HG02973 (cell line): ENCODE data around the gene TLX3.

Experiments used
- ATAC-seq: cut with Tn5 transposase; IDR thresholded peaks from one replicate; pipeline ENCODE4 v1.9.1; 2021; ENCODE audit warnings: moderate library complexity; ENCODE audit not compliant: unreplicated experiment

Gene TLX3

GRCh38 chr5:171300358-171300757, 8.7 kb upstream of the TLX3 start:
- ATAC-seq: no peak

DNA sequence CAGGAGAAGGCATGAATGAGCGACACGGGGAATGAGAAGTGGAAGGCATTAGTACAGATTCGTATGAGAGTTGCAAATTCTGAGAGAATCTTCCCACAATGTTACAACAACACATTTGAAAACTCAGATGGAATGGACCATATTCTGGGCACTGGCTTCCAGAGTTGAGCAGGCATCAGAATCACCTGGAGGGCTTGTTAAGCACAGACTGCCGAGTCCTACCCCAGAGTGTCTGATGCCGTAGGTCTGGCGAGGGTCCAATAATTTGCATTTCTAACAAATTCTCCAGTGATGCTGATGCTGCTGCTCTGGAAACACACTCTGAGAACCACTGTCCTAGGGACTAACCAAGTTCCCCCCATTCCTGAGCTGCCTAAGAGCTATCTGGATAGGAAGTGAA, 2.9 kb upstream of the TLX3 start:
- ATAC-seq: no peak

GRCh38 chr5:171306781-171307591, 2.1 kb upstream of the TLX3 start:
- no peak for ATAC-seq

GRCh38 chr5:171307789-171308452, 1.1 kb upstream of the TLX3 start:
- ATAC-seq: no peak

- no peak for ATAC-seq
Measured at GRCh38 chr5:171309276-171310211, 496 bp downstream of the TLX3 start.

DNA sequence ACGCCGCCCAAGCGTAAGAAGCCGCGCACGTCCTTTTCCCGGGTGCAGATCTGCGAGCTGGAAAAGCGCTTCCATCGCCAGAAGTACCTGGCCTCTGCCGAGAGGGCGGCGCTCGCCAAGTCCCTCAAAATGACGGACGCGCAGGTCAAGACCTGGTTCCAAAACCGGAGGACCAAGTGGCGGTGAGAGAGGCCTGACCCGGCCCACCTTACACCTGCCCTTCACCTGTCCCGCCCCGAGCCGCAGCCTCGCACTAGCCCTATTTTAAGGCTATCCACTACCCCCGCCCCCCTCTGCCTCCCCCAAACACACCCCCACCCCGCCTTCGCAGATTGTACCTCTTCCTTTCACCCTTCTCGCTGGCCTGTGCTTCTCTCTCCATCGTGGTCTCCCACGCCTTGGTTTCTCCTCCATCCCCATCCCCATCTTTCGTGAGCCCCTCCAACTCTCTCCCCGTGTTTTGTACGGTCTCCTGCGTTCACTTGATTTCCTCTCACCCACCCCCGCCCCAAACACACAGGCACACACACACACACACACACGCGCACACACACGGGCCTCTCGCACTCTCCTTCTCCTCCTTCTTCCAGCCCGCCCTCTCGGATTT, 1.3 kb downstream of the TLX3 start:
- no peak for ATAC-seq

DNA sequence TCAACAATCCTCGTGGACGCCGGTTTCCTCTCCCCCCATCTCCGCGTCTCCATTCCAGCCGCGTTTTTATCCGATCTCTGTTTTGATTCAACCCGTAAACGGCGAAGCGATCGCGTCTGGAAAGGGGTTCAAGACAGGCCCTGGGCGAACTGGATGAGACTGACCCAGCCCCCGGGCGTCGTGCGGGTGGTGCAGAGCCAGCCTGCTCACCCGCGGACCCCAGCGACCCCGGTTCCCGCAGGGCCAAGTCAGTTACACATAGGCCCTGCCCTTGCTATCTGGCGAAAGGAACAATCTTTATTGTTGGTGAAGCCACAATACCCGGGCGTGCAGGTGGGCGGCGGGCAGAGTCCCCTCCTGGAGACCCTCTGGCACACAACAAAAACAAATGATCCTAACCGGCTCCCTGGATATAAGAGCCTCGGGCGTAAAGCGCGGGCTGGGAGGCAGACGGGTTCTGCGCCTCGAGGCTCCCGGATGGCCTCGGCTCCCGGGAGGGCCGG, 1.8 kb downstream of the TLX3 start:
- no peak for ATAC-seq

DNA sequence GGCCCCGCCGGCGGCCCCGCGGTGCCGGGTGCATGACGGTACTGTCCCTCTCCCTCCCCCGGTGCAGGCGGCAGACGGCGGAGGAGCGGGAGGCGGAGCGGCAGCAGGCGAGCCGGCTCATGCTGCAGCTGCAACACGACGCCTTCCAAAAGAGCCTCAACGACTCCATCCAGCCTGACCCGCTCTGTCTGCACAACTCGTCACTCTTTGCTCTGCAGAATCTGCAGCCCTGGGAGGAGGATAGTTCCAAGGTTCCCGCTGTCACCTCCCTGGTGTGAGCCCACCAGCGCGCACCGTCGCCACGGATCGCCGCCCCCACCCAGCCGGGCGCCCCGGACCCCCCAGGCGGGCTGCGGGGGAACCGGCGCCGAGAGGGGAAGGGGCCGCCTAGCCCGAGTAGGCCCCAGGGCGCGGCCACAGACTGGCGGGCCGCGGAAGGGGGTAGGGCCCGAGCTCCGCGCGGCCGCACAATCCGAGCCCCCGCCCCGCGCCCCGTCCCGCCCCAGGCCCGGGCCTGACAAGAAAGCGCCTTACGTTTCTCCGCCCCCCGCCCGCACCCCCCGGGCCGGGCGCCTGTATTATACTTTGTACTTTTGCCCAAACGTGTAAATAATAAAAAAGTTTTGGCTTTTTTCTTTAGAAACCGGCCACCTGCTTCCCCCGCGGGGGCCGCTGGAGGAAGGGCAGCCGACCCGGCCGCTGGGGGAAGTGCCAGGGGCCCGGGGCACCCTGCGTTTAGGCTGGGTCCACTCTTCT, 2.5 kb downstream of the TLX3 start:
- no peak for ATAC-seq

- no peak for ATAC-seq
Measured at GRCh38 chr5:171312129-171312974, 3.3 kb downstream of the TLX3 start.

DNA sequence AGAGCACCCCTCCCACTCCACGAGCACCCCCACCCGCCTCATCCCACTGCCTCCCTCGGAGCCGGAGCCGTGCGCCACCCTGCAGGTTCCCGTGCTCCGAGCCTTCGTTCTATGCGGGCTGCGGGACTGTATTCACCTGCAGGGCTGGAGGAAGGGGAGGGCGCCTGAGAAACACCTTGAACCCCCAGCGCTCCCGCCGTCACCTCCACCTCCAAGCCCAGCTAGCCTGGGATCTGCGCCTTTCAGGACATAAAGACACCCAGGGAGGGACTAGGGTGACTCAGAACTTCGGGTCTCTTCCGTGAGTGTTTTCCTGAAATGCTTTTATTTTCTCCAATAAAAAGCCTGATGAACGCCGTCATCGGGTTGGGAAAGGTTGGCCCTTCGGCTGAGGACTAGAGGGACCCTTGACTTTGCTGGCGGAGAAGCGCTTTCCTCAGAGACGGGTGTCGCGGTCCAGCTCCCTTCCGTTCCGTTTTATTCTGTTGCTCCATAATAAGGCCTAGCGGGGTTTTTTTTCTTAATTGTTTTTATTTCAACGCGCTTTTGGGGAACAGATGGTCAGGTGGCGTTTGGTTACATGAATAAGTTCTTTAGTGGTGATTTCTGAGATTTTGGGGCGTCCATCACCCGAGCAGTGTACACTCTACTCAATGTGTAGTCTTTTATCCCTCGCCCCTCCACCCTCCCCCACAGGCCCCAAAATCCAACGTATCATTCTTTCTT, 4.6 kb downstream of the TLX3 start:
- no peak for ATAC-seq

- ATAC-seq: no peak
Measured at GRCh38 chr5:171314728-171315385, 5.8 kb downstream of the TLX3 start.

DNA sequence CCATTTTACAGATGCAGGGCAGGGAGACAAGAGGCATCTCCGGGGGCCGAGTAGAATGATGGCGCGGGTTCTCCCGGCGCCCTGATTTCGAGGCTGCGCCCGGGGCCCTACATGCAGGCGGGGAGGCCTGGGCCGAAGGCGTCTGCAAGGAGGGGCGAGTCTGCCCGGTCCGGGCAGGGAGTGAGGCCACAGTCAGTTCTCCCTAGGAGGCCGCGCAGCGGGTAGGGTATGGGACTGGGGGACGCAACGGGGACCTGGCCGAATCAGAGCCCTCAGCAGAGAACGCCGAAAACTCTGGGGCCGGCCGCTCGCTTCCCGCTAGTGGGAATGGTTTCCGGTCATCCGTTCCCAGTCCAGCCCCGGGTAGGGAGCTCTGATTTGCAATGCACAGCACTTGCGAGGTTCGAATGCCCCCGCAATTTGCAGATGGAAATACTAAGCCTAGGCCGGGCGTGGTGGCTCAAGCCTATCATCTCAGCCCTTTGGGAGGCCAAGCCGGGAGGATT, 6.4 kb downstream of the TLX3 start:
- ATAC-seq: no peak

- no peak for ATAC-seq
Measured at GRCh38 chr5:171315925-171316257, 6.8 kb downstream of the TLX3 start.

DNA sequence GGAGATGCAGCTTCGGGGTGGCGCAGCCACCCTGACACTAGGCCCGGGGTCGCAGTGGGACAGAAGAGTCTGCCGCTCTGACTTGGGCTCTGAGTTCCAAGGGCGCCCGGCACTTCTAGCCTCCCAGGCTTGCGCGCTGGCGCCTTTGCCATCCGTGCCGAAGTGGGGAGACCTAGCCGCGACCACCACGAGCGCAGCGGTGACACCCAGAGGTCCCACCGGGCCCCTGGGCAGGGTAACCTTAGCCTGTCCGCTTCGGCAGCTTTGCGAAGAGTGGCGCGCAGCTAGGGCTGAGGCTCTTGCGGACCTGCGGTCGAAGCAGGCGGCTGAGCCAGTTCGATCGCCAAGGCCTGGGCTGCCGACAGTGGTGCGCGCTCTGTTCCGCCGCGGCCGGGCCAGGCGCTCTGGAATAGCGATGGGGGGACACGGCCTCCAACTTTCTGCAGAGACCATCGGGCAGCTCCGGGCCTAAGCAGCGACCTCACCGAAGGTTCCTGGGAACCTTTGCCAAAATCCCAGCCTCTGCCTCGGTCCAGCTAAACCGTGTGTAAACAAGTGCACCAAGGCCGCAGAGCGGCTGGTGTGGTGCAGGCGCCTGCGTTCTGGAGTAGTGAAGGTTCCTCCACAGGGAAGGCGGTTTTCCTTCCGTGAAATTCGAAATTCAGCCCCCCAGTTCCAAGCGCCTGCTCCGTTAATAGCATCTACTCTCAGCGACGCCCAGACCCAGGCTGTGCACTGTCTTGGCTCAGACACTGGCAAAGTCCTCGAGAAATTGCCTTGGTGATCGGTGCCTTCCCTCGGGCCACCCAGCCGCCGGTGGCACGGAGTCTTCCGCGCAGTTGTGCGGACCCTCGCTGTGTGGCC, 7.4 kb downstream of the TLX3 start:
- no peak for ATAC-seq

DNA sequence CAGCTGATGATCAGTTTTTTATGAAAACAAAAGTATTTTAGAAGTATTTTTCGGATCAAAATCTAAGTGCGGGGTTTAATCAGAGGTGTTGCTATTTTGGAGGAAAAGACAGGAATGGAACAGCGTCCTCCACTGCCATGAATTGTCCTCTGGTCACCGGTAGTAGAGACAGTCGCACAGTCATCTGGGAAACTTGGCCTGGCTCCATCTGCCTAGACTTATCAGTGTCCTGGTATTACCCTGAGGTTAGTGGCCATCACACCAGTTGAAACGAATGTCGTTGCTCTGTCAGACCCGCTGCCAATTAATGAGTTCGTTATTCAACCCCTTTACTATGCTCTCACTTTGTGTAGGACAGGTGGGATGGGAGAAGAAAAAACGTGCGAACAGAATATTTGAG, 8.2 kb downstream of the TLX3 start:
- no peak for ATAC-seq

GRCh38 chr5:171318026-171318425, 9.0 kb downstream of the TLX3 start:
- no peak for ATAC-seq

- no peak for ATAC-seq
Measured at GRCh38 chr5:171321447-171321846, 12.4 kb downstream of the TLX3 start.
